Measurements from ENCODE around the gene FAM83G.
"Not testable (repeated sequence)": the region's sequence is repeated elsewhere in the genome, so short reads cannot be mapped to it uniquely, and the experiment has no call there.

FAM83G gene

GRCh38 chr17:19004421-19005136 is at the start of gene FAM83G:
Gene FAM83G, minus strand, starts transcription at chr17:19004764. Its CDS starts 723 bp downstream, at chr17:19004041.
- DNase-seq = no peak

- not testable (repeated sequence) for DNase-seq
Observed at GRCh38 chr17:19048826-19049225, 44.3 kb upstream of the FAM83G start.

GRCh38 chr17:19047510-19047909 is 42.9 kb upstream of the FAM83G start:
- not testable (repeated sequence) for DNase-seq

- DNase-seq = not testable (repeated sequence)
Observed at GRCh38 chr17:19046782-19047375, 42.3 kb upstream of the FAM83G start, which contains the start of gene GRAP. Gene GRAP, minus strand, starts transcription at chr17:19046957. Its CDS starts 31 bp downstream, at chr17:19046926.

GRCh38 chr17:19044643-19045042 is 40.1 kb upstream of the FAM83G start:
- DNase-seq = not testable (repeated sequence)

GRCh38 chr17:19043032-19043431 is 38.5 kb upstream of the FAM83G start:
- not testable (repeated sequence) for DNase-seq

GRCh38 chr17:19042369-19042768 is 37.8 kb upstream of the FAM83G start:
- DNase-seq = not testable (repeated sequence)

GRCh38 chr17:19041871-19042270 is 37.3 kb upstream of the FAM83G start:
- DNase-seq = not testable (repeated sequence)

GRCh38 chr17:19040350-19040749 is 35.8 kb upstream of the FAM83G start:
- DNase-seq = not testable (repeated sequence)

- not testable (repeated sequence) for DNase-seq
Observed at GRCh38 chr17:19038730-19039129, 34.2 kb upstream of the FAM83G start.

- DNase-seq = not testable (repeated sequence)
Observed at GRCh38 chr17:19038007-19038406, 33.4 kb upstream of the FAM83G start.

GRCh38 chr17:19037547-19037946 is 33.0 kb upstream of the FAM83G start:
- DNase-seq = not testable (repeated sequence)

GRCh38 chr17:19036186-19036585 is 31.6 kb upstream of the FAM83G start:
- not testable (repeated sequence) for DNase-seq

- not testable (repeated sequence) for DNase-seq
Observed at GRCh38 chr17:19032377-19032988, 27.9 kb upstream of the FAM83G start.

GRCh38 chr17:19031729-19032128 is 27.2 kb upstream of the FAM83G start:
- not testable (repeated sequence) for DNase-seq

GRCh38 chr17:19030771-19031449 is 26.3 kb upstream of the FAM83G start:
- DNase-seq = not testable (repeated sequence)

GRCh38 chr17:19029740-19030139 is 25.2 kb upstream of the FAM83G start:
- not testable (repeated sequence) for DNase-seq

GRCh38 chr17:19028671-19029070 is 24.1 kb upstream of the FAM83G start:
- not testable (repeated sequence) for DNase-seq

GRCh38 chr17:19024101-19025078 is 19.8 kb upstream of the FAM83G start:
- no peak for DNase-seq

GRCh38 chr17:19023209-19023999 is 18.8 kb upstream of the FAM83G start:
- DNase-seq = no peak

GRCh38 chr17:19022747-19023146 is 18.2 kb upstream of the FAM83G start:
- no peak for DNase-seq
